Astrocyte of the cerebellum (primary cell): ENCODE measurements around the gene USB1.

ENCODE experiments used
- DNase-seq: peaks from one replicate; pipeline ENCODE4 v3.0.0-alpha.2; 2011; ENCODE audit warnings: low read depth
- H3K4me3 ChIP-seq: 2 replicates; pipeline ENCODE4 v1.5.1; 2011; ENCODE audit warnings: mild to moderate bottlenecking, low read depth, low read length, moderate library complexity
- CTCF ChIP-seq: IDR thresholded peaks from 2 replicates; pipeline ENCODE4 v1.5.1; 2012; ENCODE audit warnings: low read length, low read depth, moderate library complexity, mild to moderate bottlenecking; ENCODE audit errors: missing control alignments
- in situ Hi-C: cut with HindIII; loops from 2 replicates; pipeline ENCODE4 v1.10.0; 2017; ENCODE audit warnings: low sequenced_read_pairs

USB1 gene

DNA sequence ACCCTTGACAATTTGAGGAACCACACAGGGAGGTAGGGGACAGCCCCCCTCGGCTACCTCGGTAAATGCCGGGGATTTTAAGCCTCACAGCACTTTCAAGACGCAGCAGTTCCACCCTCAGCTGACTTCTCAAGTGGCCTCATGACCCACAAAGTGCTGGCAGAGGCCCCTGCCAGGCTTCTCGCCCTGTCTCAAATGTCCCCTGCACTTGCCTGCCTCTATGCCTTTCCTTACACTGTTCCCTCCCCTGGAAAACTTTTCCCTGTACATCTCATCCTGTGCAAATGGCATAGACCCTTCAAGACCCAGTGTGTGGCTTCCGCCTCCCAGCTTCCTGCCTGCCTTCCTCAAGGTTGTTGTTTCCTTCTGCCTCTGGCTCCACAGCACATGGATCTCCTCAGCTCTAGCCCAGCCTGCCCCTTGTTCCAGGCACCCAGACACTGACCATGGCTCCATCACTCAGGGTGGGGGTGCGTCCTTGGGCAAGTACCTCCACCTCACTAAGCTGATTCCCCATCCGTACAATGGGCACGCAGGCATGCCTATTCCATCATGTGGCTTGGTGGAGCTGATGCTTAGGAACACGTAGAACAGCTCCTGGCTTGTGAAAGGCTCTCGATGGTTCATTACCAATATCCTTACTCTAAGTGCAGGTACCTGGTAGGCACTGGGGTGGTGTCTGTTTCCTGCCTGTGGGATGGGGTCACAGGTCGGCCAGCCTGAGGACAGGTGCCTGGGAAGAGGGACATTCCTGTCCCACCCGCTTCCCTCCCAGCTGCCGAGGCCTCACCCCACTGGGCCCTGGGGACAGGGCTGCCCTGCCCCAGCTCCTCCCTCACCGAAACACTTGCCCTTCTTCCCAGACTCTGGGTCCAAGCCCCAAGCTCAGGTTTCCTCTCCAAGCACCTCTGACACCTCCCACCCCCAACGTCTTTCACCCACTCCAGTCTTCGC lies 48.3 kb downstream of the USB1 start:
- no peak for DNase-seq
- H3K4me3 ChIP-seq, result no peak overlapping the region
- in situ Hi-C loops, result no loop called here
- no peak for TF ChIP-seq CTCF

DNA sequence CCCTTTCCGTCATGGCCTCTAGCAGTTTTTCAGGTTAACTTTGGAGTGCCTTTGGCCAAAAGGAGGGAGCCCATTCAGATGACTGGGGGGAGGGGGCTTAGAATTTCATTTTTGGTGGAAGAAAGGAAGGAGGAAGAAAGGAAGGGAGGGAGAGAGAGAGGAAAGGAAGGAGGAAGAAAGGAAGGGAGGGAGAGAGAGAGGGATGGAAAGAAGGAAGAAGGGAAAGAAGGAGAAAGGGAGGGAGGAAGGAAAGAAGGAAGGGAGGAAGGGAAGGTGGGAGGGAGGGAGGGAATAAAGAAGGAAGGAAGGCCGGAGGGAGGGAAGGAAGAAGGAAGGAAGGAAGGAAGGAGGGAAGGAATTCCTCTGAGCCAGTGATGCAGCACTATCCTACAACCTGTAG lies 50.1 kb downstream of the USB1 start:
- H3K4me3 ChIP-seq, result no peak overlapping the region
- DNase-seq, result no peak
- TF ChIP-seq CTCF, result no peak
- in situ Hi-C loops, result no loop called here

- no peak for TF ChIP-seq CTCF
- no peak for DNase-seq
- in situ Hi-C loops, result no loop called here
- H3K4me3 ChIP-seq, result no peak overlapping the region
These were observed 50.8 kb downstream of the USB1 start for GRCh38 chr16:58051821-58052603.

DNA sequence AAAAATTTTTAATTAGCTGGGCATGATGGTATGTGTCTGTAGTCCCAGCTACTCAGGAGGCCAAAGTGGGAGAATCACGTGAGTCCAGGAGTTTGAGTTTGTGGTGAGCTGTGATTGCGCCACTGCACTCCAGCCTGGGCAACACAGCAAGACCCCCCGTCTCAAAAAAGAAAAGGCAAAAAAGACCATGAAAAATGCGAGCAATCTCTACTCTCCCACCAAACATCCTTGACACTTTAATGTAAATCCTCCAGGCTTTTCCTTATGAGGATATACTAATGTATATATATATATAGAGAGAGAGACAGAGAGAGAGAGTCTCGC lies 52.4 kb downstream of the USB1 start:
- in situ Hi-C loops, result no loop called here
- no peak for TF ChIP-seq CTCF

DNA sequence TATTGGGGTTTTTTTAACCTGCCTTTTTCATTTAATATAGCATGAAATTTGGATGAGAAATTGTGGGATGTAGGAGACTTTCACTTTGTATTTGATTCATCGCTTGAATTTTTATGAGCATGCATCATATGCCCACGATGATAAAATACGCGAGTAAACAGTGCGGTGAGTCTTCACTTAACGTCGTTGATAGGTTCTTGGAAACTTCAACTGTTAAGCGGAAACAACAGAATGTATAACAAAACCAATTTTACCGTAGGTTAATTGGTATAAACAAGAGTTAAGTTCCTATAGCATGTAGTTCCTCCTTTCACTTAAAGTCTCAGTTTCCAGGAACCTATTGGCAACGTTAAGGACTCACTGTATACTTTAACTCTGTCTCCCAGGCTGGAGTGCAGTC lies 53.1 kb downstream of the USB1 start:
- H3K4me3 ChIP-seq, result no peak overlapping the region
- TF ChIP-seq CTCF, result no peak
- DNase-seq, result no peak
- in situ Hi-C loops, result no loop called here

More for the DNA sequence above, 52.4 kb downstream of the USB1 start:
- no peak for DNase-seq
- no peak overlapping the region for H3K4me3 ChIP-seq

DNA sequence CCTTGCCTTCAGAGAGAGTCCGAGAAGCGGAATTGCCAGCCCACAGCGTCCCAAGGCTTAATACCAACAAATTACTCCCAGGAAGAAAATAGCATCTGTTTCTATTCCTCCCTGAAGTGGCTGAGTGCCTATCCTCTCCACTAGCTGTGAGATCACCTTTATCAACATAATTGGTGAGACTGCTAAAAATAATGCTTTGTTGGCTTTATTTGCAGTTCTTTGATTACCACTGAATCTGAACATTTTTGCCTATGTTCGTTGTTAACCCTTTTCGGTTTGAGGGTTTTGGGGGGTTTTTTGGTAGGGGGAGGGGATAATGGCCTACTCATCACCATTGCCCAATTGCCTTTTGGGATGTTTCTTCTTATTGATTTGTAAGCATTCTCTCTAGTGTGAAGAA lies 55.4 kb downstream of the USB1 start:
- no peak for TF ChIP-seq CTCF
- H3K4me3 ChIP-seq, result no peak overlapping the region
- DNase-seq, result no peak
- in situ Hi-C loops, result no loop called here
